Karpas-422 (cell line): ENCODE results near the gene CLDN5. TPM values are rescaled to one million over a fixed set of nuclear protein-coding genes. Genes with fewer than 3 reads are reported as not detected.

Experiments
- DNase-seq: peaks from one replicate; pipeline ENCODE4 v3.0.0-alpha.2; 2015
- H2AFZ ChIP-seq: fragments of 200-600 bp; sonication (generic); 2 replicates; pipeline ENCODE4 v1.6.1; 2014; ENCODE audit warnings: antibody characterized with exemption, low read length, mixed read lengths
- H3K27ac ChIP-seq: fragments of 200-600 bp; sonication (generic); 2 replicates; pipeline ENCODE4 v1.5.1; 2014; ENCODE audit warnings: mild to moderate bottlenecking, low read length, moderate library complexity
- H3K27me3 ChIP-seq: fragments of 200-600 bp; sonication (generic); 2 replicates; pipeline ENCODE4 v1.6.1; 2014; ENCODE audit warnings: low read length, mixed read lengths
- H3K36me3 ChIP-seq: fragments of 200-600 bp; sonication (generic); 2 replicates; pipeline ENCODE4 v1.6.1; 2014; ENCODE audit warnings: low read length, mixed read lengths; ENCODE audit not compliant: insufficient read depth
- H3K4me1 ChIP-seq: fragments of 200-600 bp; sonication (generic); 2 replicates; pipeline ENCODE4 v1.6.1; 2014; ENCODE audit warnings: mild to moderate bottlenecking, low read length, mixed read lengths
- H3K4me2 ChIP-seq: fragments of 200-600 bp; sonication (generic); 2 replicates; pipeline ENCODE4 v1.6.1; 2014; ENCODE audit warnings: low read length, low read depth, mild to moderate bottlenecking; ENCODE audit not compliant: poor library complexity, severe bottlenecking
- H3K4me3 ChIP-seq: fragments of 200-600 bp; sonication (generic); 2 replicates; pipeline ENCODE4 v1.5.1; 2014; ENCODE audit warnings: mild to moderate bottlenecking, antibody characterized with exemption, low read length, mixed read lengths
- H3K79me2 ChIP-seq: fragments of 200-600 bp; sonication (generic); 2 replicates; pipeline ENCODE4 v1.6.1; 2014; ENCODE audit warnings: mild to moderate bottlenecking, low read length, mixed read lengths
- H3K9ac ChIP-seq: fragments of 200-600 bp; sonication (generic); 2 replicates; pipeline ENCODE4 v1.6.0; 2014; ENCODE audit warnings: low read length
- H3K9me2 ChIP-seq: fragments of 200-600 bp; sonication (generic), shearing (Covaris generic); replicated peaks from 2 replicates; pipeline ENCODE4 v1.6.0; 2014; ENCODE audit warnings: mild to moderate bottlenecking, low read length, moderate library complexity; ENCODE audit not compliant: insufficient read depth
- H3K9me3 ChIP-seq: fragments of 300-700, 200-600 bp; sonication (generic); 2 replicates; pipeline ENCODE4 v1.6.1; 2014; ENCODE audit warnings: low read length, mixed read lengths
- H4K20me1 ChIP-seq: fragments of 200-600 bp; sonication (generic); 2 replicates; pipeline ENCODE4 v1.6.1; 2014; ENCODE audit warnings: mild to moderate bottlenecking, antibody characterized with exemption, low read length, low read depth; ENCODE audit not compliant: insufficient read depth
- total RNA-seq: library from RNA; depleted of rRNA; stranded (reverse); fragments of >200 nt; shearing (Covaris generic); gene quantifications from 2 replicates; pipeline ENCODE4 v1.2.3, GENCODE V29; 2014; ENCODE audit warnings: low replicate concordance; rRNA removed

CLDN5 gene
- total RNA-seq, 1 experiment from 2014 or later = not detected

- peaks cover 13% of the 10 kb centered on the region; the same call in 1 of the 2 replicates for H3K36me3 ChIP-seq
- peaks cover 23% of the 10 kb centered on the region for H3K4me1 ChIP-seq
- no peak overlapping the region for H3K4me2 ChIP-seq
- no peak overlapping the region for H3K9ac ChIP-seq
- no peak for DNase-seq
- H4K20me1 ChIP-seq = peaks cover 3% of the 10 kb centered on the region; the same call in 1 of the 2 replicates
- no peak overlapping the region for H2AFZ ChIP-seq
- no peaks in the 10 kb centered on the region for H3K9me2 ChIP-seq
- no peak overlapping the region for H3K4me3 ChIP-seq
- H3K27me3 ChIP-seq = no peaks in the 10 kb centered on the region
- no peaks in the 10 kb centered on the region for H3K9me3 ChIP-seq
- H3K79me2 ChIP-seq = peaks cover 69% of the 10 kb centered on the region
- no peak overlapping the region for H3K27ac ChIP-seq
These were observed 48.2 kb downstream of the CLDN5 start for GRCh38 chr22:19476023-19476422.

GRCh38 chr22:19473578-19473977 lies 50.6 kb downstream of the CLDN5 start:
- H3K4me3 ChIP-seq = no peak overlapping the region
- H3K9me2 ChIP-seq = no peaks in the 10 kb centered on the region
- H3K4me2 ChIP-seq = no peak overlapping the region
- peaks cover 3% of the 10 kb centered on the region; the same call in 1 of the 2 replicates for H4K20me1 ChIP-seq
- no peak overlapping the region for H2AFZ ChIP-seq
- peaks cover 23% of the 10 kb centered on the region; the same call in 1 of the 2 replicates for H3K36me3 ChIP-seq
- H3K27ac ChIP-seq = no peak overlapping the region
- no peaks in the 10 kb centered on the region for H3K9me3 ChIP-seq
- H3K27me3 ChIP-seq = no peaks in the 10 kb centered on the region
- DNase-seq = peak; percentile 60
- H3K4me1 ChIP-seq = peaks cover 18% of the 10 kb centered on the region
- no peak overlapping the region for H3K9ac ChIP-seq
- peaks cover 53% of the 10 kb centered on the region for H3K79me2 ChIP-seq

Other genes with a start within 250 kb of the CLDN5 start
- 5.0 and 12.9 TPM in 2 replicates for gene CLTCL1, start 232.7 kb downstream of the CLDN5 start, total RNA-seq
- 20.0 and 20.2 TPM in 2 replicates for gene HIRA, start 92.7 kb downstream of the CLDN5 start, total RNA-seq
- gene MRPL40, start 91.9 kb downstream of the CLDN5 start, total RNA-seq = 53.8 and 62.5 TPM in 2 replicates
- gene C22orf39, start 76.7 kb downstream of the CLDN5 start, total RNA-seq = 39.0 and 59.3 TPM in 2 replicates
- 91.5 and 94.9 TPM in 2 replicates for gene UFD1, start 45.2 kb downstream of the CLDN5 start, total RNA-seq
- 28.1 and 36.5 TPM in 2 replicates for gene CDC45, start 44.5 kb downstream of the CLDN5 start, total RNA-seq
- gene SEPTIN5, start 190.1 kb upstream of the CLDN5 start, total RNA-seq = not detected in 2 replicates
- gene GP1BB, start 199.1 kb upstream of the CLDN5 start, total RNA-seq = not detected in 2 replicates
- not detected in 2 replicates for gene TBX1, start 236.4 kb upstream of the CLDN5 start, total RNA-seq